Ascending aorta (tissue), 2 donors: ENCODE results near the gene SGSM2. TPM values are rescaled to one million over a fixed set of nuclear protein-coding genes. Genes with fewer than 3 reads are reported as not detected.

Experiments used
- DNase-seq, 2 donors: peaks; one replicate each; pipeline ENCODE4 v3.0.0-alpha.2; 2019; ENCODE audit warnings: low spot score in 2 of 2
- H3K27ac ChIP-seq, 2 donors: fragments of 200-600 bp; sonication (generic); one replicate each; pipeline ENCODE4 v1.5.1; 2016 to 2017; ENCODE audit warnings: mild to moderate bottlenecking in 1 of 2
- H3K27me3 ChIP-seq: fragments of 200-600 bp; sonication (generic); one replicate; pipeline ENCODE4 v1.5.1; 2017
- H3K36me3 ChIP-seq, 2 donors: fragments of 200-600 bp; sonication (generic); one replicate each; pipeline ENCODE4 v1.5.1; 2016
- H3K4me1 ChIP-seq, 2 donors: fragments of 200-600 bp; sonication (generic); one replicate each; pipeline ENCODE4 v1.5.1; 2016 to 2017; ENCODE audit warnings: mild to moderate bottlenecking in 1 of 2
- H3K4me3 ChIP-seq, 2 donors: fragments of 200-600 bp; sonication (generic); one replicate each; pipeline ENCODE4 v1.5.1; 2016 to 2017; ENCODE audit warnings: mild to moderate bottlenecking in 1 of 2
- H3K9me3 ChIP-seq, 2 donors: fragments of 200-600 bp; sonication (generic); one replicate each; pipeline ENCODE4 v1.5.1; 2016
- CTCF ChIP-seq, 3 experiments: fragments of 200-600 bp in 2 of 3; fragments of 450-650 bp in 1 of 3; sonication (generic) in 2 of 3; IDR thresholded peaks; one replicate each; pipeline ENCODE4 v1.5.1; 2016 to 2019; ENCODE audit warnings: antibody characterized with exemption in 3 of 3, mild to moderate bottlenecking in 1 of 3, moderate library complexity in 1 of 3
- intact Hi-C: fragments of 100-400 bp; cut with DNase I; formaldehyde crosslinking; loops from one replicate; pipeline ENCODE4 v1.15.1; 2023
- total RNA-seq: library from RNA; depleted of rRNA; stranded (reverse); fragments of >200 nt; gene quantifications from one replicate; pipeline ENCODE4 v1.1.0, GENCODE V29; 2016

SGSM2 gene
- 127 TPM for total RNA-seq

GRCh38 chr17:2336852-2337543, at the start of gene SGSM2:
SGSM2 (plus strand) TSS chr17:2337501; CDS start chr17:2337689, 188 bp downstream.
- H3K9me3 ChIP-seq = no peaks in the 10 kb centered on the region
- H3K27me3 ChIP-seq = no peaks in the 10 kb centered on the region
- peak within 1 kb of the TSS; percentile 95 to 98 for H3K4me3 ChIP-seq
- peak within 1 kb of the TSS; percentile 86 to 89 for H3K27ac ChIP-seq
- H3K4me1 ChIP-seq = peaks cover 11 to 13% of the 10 kb centered on the region in 2 donors
- TF ChIP-seq CTCF (IDR thresholded peaks at IDR 0.05) = no peak
- H3K36me3 ChIP-seq = peaks cover 29% of the 10 kb centered on the region in 2 donors
- peak in 1 of 2 donors; percentile 82 for DNase-seq
- intact Hi-C loops = loop anchor here (5.0 kb wide), 1 partner anchor 35 kb away; the partner anchor contains the start of genes SMG6 and SRR

GRCh38 chr17:2289878-2290478, 47.3 kb upstream of the SGSM2 start:
- H3K9me3 ChIP-seq = no peaks in the 10 kb centered on the region
- no peak overlapping the region for H3K4me3 ChIP-seq
- no peaks in the 10 kb centered on the region for H3K27me3 ChIP-seq
- no peak for TF ChIP-seq CTCF (IDR thresholded peaks at IDR 0.05)
- intact Hi-C loops = no loop called here
- no peaks in the 10 kb centered on the region for H3K4me1 ChIP-seq
- H3K36me3 ChIP-seq = peaks cover 36 to 61% of the 10 kb centered on the region in 2 donors
- no peak for DNase-seq
- H3K27ac ChIP-seq = no peak overlapping the region

GRCh38 chr17:2292100-2292499, 45.2 kb upstream of the SGSM2 start:
- H3K4me3 ChIP-seq = no peak overlapping the region
- no peak for DNase-seq
- H3K9me3 ChIP-seq = no peaks in the 10 kb centered on the region
- intact Hi-C loops = no loop called here
- no peaks in the 10 kb centered on the region for H3K27me3 ChIP-seq
- H3K27ac ChIP-seq = no peak overlapping the region
- no peak for TF ChIP-seq CTCF (IDR thresholded peaks at IDR 0.05)
- peaks cover 47 to 81% of the 10 kb centered on the region in 2 donors for H3K36me3 ChIP-seq
- no peaks in the 10 kb centered on the region for H3K4me1 ChIP-seq

- TF ChIP-seq CTCF (IDR thresholded peaks at IDR 0.05) = no peak
- no peak overlapping the region for H3K27ac ChIP-seq
- no peaks in the 10 kb centered on the region for H3K4me1 ChIP-seq
- no peak for DNase-seq
- intact Hi-C loops = no loop called here
- H3K36me3 ChIP-seq = peaks cover 42 to 84% of the 10 kb centered on the region in 2 donors
- no peak overlapping the region for H3K4me3 ChIP-seq
- H3K27me3 ChIP-seq = no peaks in the 10 kb centered on the region
- no peaks in the 10 kb centered on the region for H3K9me3 ChIP-seq
These were observed 41.7 kb upstream of the SGSM2 start for GRCh38 chr17:2295575-2295974.

- no peaks in the 10 kb centered on the region for H3K27me3 ChIP-seq
- H3K4me1 ChIP-seq = peaks cover 0 to 12% of the 10 kb centered on the region in 2 donors
- H3K27ac ChIP-seq = no peak overlapping the region
- peaks cover 35 to 72% of the 10 kb centered on the region in 2 donors for H3K36me3 ChIP-seq
- intact Hi-C loops = no loop called here
- DNase-seq = no peak
- H3K9me3 ChIP-seq = no peaks in the 10 kb centered on the region
- no peak overlapping the region for H3K4me3 ChIP-seq
- TF ChIP-seq CTCF (IDR thresholded peaks at IDR 0.05) = no peak
These were observed 40.3 kb upstream of the SGSM2 start for GRCh38 chr17:2297023-2297422.
